ENCODE results near the gene LHX4.

The LHX4 gene

GRCh38 chr1:180198196-180198595, 31.9 kb upstream of the LHX4 start:
- TF ChIP-seq CTCF (IDR thresholded peaks at IDR 0.05), result no peak

DNA sequence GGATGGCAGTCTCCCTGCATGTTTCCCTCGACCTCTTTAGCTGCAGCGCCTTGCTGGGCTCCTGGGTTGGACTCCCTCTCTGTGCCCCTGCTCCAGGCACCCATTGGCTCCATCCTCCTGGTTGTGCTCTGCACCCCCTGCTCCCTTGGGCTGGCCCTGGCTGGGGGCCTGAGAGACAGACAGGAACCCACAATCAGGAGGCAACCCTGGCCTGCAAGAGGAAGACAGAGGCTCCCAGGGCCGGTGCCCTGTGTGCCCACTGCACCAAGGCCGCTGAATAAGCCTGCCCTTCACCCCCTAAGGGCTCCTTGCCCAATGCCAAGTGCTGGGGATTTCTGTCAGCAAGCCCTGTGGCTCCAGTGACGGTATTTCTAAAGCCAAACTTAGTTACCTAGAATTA, 31.5 kb upstream of the LHX4 start:
- TF ChIP-seq CTCF (IDR thresholded peaks at IDR 0.05), result no peak

GRCh38 chr1:180199018-180199417, 31.0 kb upstream of the LHX4 start:
- no peak for TF ChIP-seq CTCF (IDR thresholded peaks at IDR 0.05)

- no peak for TF ChIP-seq CTCF (IDR thresholded peaks at IDR 0.05)
Observed at GRCh38 chr1:180201451-180202200, 28.4 kb upstream of the LHX4 start.

- TF ChIP-seq CTCF (IDR thresholded peaks at IDR 0.05), result no peak
Observed at GRCh38 chr1:180204231-180204630, 25.8 kb upstream of the LHX4 start.

- TF ChIP-seq CTCF (IDR thresholded peaks at IDR 0.05), result no peak
Observed at GRCh38 chr1:180206581-180206980, 23.5 kb upstream of the LHX4 start.

GRCh38 chr1:180208264-180208663, 21.8 kb upstream of the LHX4 start:
- no peak for TF ChIP-seq CTCF (IDR thresholded peaks at IDR 0.05)

All from LNCAP (cell line).